ENCODE measurements around the gene SEZ6L2.
A peak's percentile ranks its signal among the peaks of the same experiment; 100 is the strongest.

Gene SEZ6L2

GRCh38 chr16:29862884-29863668, 36.3 kb downstream of the SEZ6L2 start, which contains the start of gene CDIPT (continued):
- TF ChIP-seq ZNF571 (tag by site-specific recombination; IDR thresholded peaks at IDR 0.05) = no peak
- TF ChIP-seq ZNF398 (tag by site-specific recombination; IDR thresholded peaks at IDR 0.05) = peak; percentile 53; the same call in 1 of the 2 replicates
- peak; percentile 78 for TF ChIP-seq KLF7 (tag by site-specific recombination; IDR thresholded peaks at IDR 0.05; ENCODE audit: borderline replicate concordance)
- 0 out of 2 replicates have a peak, but pooled peaks have one; percentile 61 for TF ChIP-seq ZNF610 (tag by site-specific recombination; IDR thresholded peaks at IDR 0.05; ENCODE audit: borderline replicate concordance)
- no peak for TF ChIP-seq ZNF677 (tag by site-specific recombination; IDR thresholded peaks at IDR 0.05)
- peak; percentile 7; the same call in 1 of the 2 replicates for TF ChIP-seq ZNF146 (tag by site-specific recombination; IDR thresholded peaks at IDR 0.05)
- TF ChIP-seq ZNF302 (tag by site-specific recombination; IDR thresholded peaks at IDR 0.05; ENCODE audit: low read depth) = no peak
- no peak for TF ChIP-seq ZNF626 (tag by site-specific recombination; IDR thresholded peaks at IDR 0.05)
- TF ChIP-seq ZNF169 (tag by site-specific recombination; IDR thresholded peaks at IDR 0.05) = no peak
- no peak for TF ChIP-seq ZNF350 (tag by site-specific recombination; IDR thresholded peaks at IDR 0.05)
- TF ChIP-seq ZNF391 (tag by site-specific recombination; IDR thresholded peaks at IDR 0.05; ENCODE audit: borderline replicate concordance, low read depth) = peak; percentile 72; the same call in 1 of the 2 replicates
- 0 out of 2 replicates have a peak, but pooled peaks have one; percentile 49 for TF ChIP-seq ZNF843 (tag by site-specific recombination; IDR thresholded peaks at IDR 0.05)
- TF ChIP-seq ZNF623 (tag by site-specific recombination; IDR thresholded peaks at IDR 0.05) = peak; percentile 37; the same call in 1 of the 2 replicates
- TF ChIP-seq ZFHX2 (tag by site-specific recombination; conservative IDR thresholded peaks at IDR 0.05) = peak; percentile 47
- TF ChIP-seq ZNF121 (tag by site-specific recombination; IDR thresholded peaks at IDR 0.05) = no peak
- TF ChIP-seq ZNF596 (tag by site-specific recombination; IDR thresholded peaks at IDR 0.05) = peak; percentile 81
- TF ChIP-seq YY1 (tag by site-specific recombination; IDR thresholded peaks at IDR 0.05) = peak; percentile 67; the same call in 1 of the 2 replicates
- peak; percentile 87 for TF ChIP-seq PRDM1 (tag by site-specific recombination; IDR thresholded peaks at IDR 0.05)
- no peak for TF ChIP-seq ZNF621 (tag by site-specific recombination; IDR thresholded peaks at IDR 0.05)
- TF ChIP-seq ZNF133 (tag by site-specific recombination; IDR thresholded peaks at IDR 0.05) = no peak; the same call in 1 of the 2 replicates
- TF ChIP-seq ZBTB44 (tag by site-specific recombination; IDR thresholded peaks at IDR 0.05) = peak; percentile 77; the same call in 1 of the 2 replicates
- peak; percentile 98 for TF ChIP-seq KLF16 (tag by site-specific recombination; IDR thresholded peaks at IDR 0.05)
- no peak for TF ChIP-seq ZNF658 (tag by site-specific recombination; IDR thresholded peaks at IDR 0.05)
- no peak for TF ChIP-seq ZNF670 (tag by site-specific recombination; IDR thresholded peaks at IDR 0.05; ENCODE audit: low read depth)
- TF ChIP-seq ZNF423 (tag by site-specific recombination; IDR thresholded peaks at IDR 0.05) = no peak
- peak; percentile 75 for TF ChIP-seq TCF7L2 (IDR thresholded peaks at IDR 0.05; ENCODE audit: borderline replicate concordance, low read depth, low read length)
- TF ChIP-seq ZNF645 (tag by site-specific recombination; IDR thresholded peaks at IDR 0.05) = no peak
- TF ChIP-seq ZFP37 (tag by site-specific recombination; IDR thresholded peaks at IDR 0.05) = no peak
- TF ChIP-seq ZSCAN18 (tag by site-specific recombination; IDR thresholded peaks at IDR 0.05) = peak; percentile 81; the same call in 1 of the 2 replicates
- TF ChIP-seq SP3 (tag by site-specific recombination; IDR thresholded peaks at IDR 0.05) = peak; percentile 98
- no peak for TF ChIP-seq ZNF701 (tag by site-specific recombination; IDR thresholded peaks at IDR 0.05)
- TF ChIP-seq ZNF624 (tag by site-specific recombination; IDR thresholded peaks at IDR 0.05) = no peak
- peak; percentile 96 for TF ChIP-seq KLF17 (tag by site-specific recombination; IDR thresholded peaks at IDR 0.05)
